Measurements from ENCODE around the gene TBRG1.

DNA sequence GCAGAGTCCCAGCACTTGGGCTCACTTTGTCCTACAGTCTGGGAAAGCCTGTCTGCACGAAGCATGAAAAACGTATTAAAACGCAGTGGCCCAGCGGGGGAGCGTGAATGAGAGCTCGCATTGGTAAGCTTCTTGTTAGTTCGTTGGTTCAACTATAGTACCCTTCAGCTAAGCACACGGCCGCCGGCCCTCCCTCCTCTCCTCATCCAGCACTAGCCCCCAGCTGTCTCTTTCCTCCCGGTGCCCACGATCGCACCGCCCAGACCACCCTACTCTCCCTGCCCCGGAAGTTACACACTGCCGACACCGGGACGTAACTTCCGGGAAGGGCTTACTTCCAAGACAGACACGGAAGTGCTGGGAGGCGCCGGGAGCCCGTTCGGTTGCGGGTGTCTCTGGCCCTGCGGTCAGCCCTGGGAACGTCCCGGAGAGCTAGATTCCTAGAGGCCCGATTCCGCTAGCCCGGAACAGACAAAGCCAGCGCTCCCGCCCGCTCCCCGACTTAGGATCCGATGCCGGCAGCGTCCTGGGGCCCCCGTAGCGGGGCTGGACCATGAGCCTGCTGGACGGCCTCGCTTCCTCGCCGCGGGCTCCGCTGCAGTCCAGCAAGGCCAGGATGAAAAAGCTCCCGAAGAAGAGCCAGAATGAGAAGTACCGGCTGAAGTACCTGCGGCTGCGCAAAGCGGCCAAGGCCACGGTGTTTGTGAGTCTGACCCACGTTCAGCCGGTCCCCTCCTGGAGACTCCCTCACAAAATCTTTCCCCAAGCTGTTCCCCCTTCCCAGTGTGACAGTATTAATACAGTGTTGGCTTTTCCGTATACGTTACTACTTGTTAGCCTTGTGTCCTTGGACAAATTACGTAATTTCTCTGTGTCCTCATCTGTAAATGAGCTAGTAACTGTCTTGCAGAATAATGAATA is at the start of gene TBRG1:
- no peak for TF ChIP-seq CTCF (conservative IDR thresholded peaks at IDR 0.05; ENCODE audit: low read length)
- no peak for TF ChIP-seq EZH2phosphoT487 (IDR thresholded peaks at IDR 0.05; ENCODE audit: borderline replicate concordance, low read depth, low read length)
